SK-N-MC (cell line): ENCODE measurements around the gene MAT2B.

Source experiments
- EZH2 ChIP-seq: fragments of 200-600 bp; sonication (generic); IDR thresholded peaks from one replicate; pipeline ENCODE4 v1.6.1; 2017; ENCODE audit warnings: antibody characterized with exemption
- FOXP2 ChIP-seq: optimal IDR thresholded peaks from 2 replicates; pipeline ENCODE3; 2011; ENCODE audit warnings: mild to moderate bottlenecking, moderate library complexity; ENCODE audit not compliant: insufficient read depth; ENCODE audit errors: extremely low read length, control extremely low read depth
- POLR2AphosphoS5 ChIP-seq: IDR thresholded peaks from 2 replicates; pipeline ENCODE4 v1.6.1; 2012; ENCODE audit warnings: mild to moderate bottlenecking, low read depth, low read length, borderline replicate concordance

- TF ChIP-seq EZH2, result no peak
- TF ChIP-seq POLR2AphosphoS5, result no peak
- no peak for TF ChIP-seq FOXP2
Measured at GRCh38 chr5:163473635-163474243, 31.7 kb upstream of the MAT2B start.
